Activated CD4-positive, alpha-beta T cell treated with anti-CD3 and anti-CD28 coated beads for 36 hours (primary cell): ENCODE results near the gene DDX60. TPM values are rescaled to one million over a fixed set of nuclear protein-coding genes. Genes with fewer than 3 reads are reported as not detected.
"Not testable (repeated sequence)": the region's sequence is repeated elsewhere in the genome, so short reads cannot be mapped to it uniquely, and the experiment has no call there.

Experiments
- ATAC-seq: fragments of 200-7000 bp; cut with Tn5 transposase; one replicate; pipeline ENCODE4 v1.10.0; 2021; ENCODE audit warnings: mild to moderate bottlenecking, moderate library complexity
- CTCF ChIA-PET: fragments of 350-600 bp; sonication (Branson Sonifier 250); formaldehyde crosslinking; loops from one replicate; lab custom pipeline; 2021; ENCODE audit warnings: antibody characterized with exemption; lab: Charles Lee
- POLR2A ChIA-PET: fragments of 350-600 bp; sonication (Branson Sonifier 250); formaldehyde crosslinking; loops from one replicate; lab custom pipeline; 2021; ENCODE audit warnings: antibody characterized with exemption, inconsistent platforms; lab: Charles Lee
- DNase-seq: peaks from one replicate; pipeline ENCODE4 v3.0.0-alpha.2; 2020
- H3K27ac Mint-ChIP-seq: one replicate; pipeline ENCODE4 v1.8.0; 2021; ENCODE audit warnings: mixed read lengths
- H3K27me3 Mint-ChIP-seq: one replicate; pipeline ENCODE4 v1.8.0; 2021; ENCODE audit warnings: mixed read lengths
- H3K36me3 Mint-ChIP-seq: one replicate; pipeline ENCODE4 v1.8.0; 2021; ENCODE audit warnings: low read depth, mixed read lengths
- H3K4me1 Mint-ChIP-seq: one replicate; pipeline ENCODE4 v1.8.0; 2021; ENCODE audit warnings: mixed read lengths
- H3K4me3 Mint-ChIP-seq: one replicate; pipeline ENCODE4 v1.8.0; 2021; ENCODE audit warnings: mild to moderate bottlenecking, moderate library complexity, mixed read lengths
- H3K9me3 Mint-ChIP-seq: one replicate; pipeline ENCODE4 v1.8.0; 2021; ENCODE audit warnings: low read depth, mixed read lengths
- intact Hi-C, 2 experiments: fragments of 100-400 bp; cut with DNase I in 1 of 2; cut with micrococcal nuclease in 1 of 2; formaldehyde crosslinking; loops; one replicate each; pipeline versions ENCODE4 v1.14.2 to v1.15.1; 2022 to 2024; cut with DNase I, micrococcal nuclease
- total RNA-seq, 2 experiments: library from RNA; stranded (reverse); gene quantifications; one replicate each; pipeline ENCODE4 v1.2.3, GENCODE V29; 2021

Gene DDX60
- total RNA-seq, 2 experiments from 2014 or later = 22.2 to 23.8 TPM

GRCh38 chr4:168259096-168259495, 59.5 kb downstream of the DDX60 start:
- Mint-ChIP-seq H3K27ac (peak overlapping the region; percentile 55), H3K4me1 (peaks cover 2% of the 10 kb centered on the region), H3K27me3 (no peaks in the 10 kb centered on the region), H3K9me3 (no peaks in the 10 kb centered on the region), H3K36me3 (peaks cover 34% of the 10 kb centered on the region), H3K4me3 (no peak overlapping the region)
- POLR2A ChIA-PET = no interaction called here
- intact Hi-C loops = no loop called here
- ATAC-seq (no peak), DNase-seq (no peak)
- CTCF ChIA-PET = no interaction called here

GRCh38 chr4:168257768-168258167, 60.8 kb downstream of the DDX60 start:
- Mint-ChIP-seq H3K4me3 (no peak overlapping the region), H3K4me1 (peaks cover 2% of the 10 kb centered on the region), H3K27me3 (no peaks in the 10 kb centered on the region), H3K36me3 (peaks cover 35% of the 10 kb centered on the region), H3K9me3 (no peaks in the 10 kb centered on the region), H3K27ac (no peak overlapping the region)
- DNase-seq = no peak
- intact Hi-C loops = no loop called here
- ATAC-seq = no peak
- ChIA-PET CTCF (no interaction called here), POLR2A (interaction anchor here (0.6 kb wide), 1 partner anchor 329 kb away, joined by 3 read pairs; no protein-coding TSS in a partner anchor)

- H3K9me3 Mint-ChIP-seq = peaks cover 3% of the 10 kb centered on the region
- no peak overlapping the region for H3K27ac Mint-ChIP-seq
- peaks cover 48% of the 10 kb centered on the region for H3K36me3 Mint-ChIP-seq
- ChIA-PET CTCF (no interaction called here), POLR2A (no interaction called here)
- ATAC-seq = no peak
- H3K4me3 Mint-ChIP-seq = no peak overlapping the region
- no peak for DNase-seq
- H3K27me3 Mint-ChIP-seq = no peaks in the 10 kb centered on the region
- no peaks in the 10 kb centered on the region for H3K4me1 Mint-ChIP-seq
- intact Hi-C loops = no loop called here
Measured at GRCh38 chr4:168248176-168248710, 70.3 kb downstream of the DDX60 start.

GRCh38 chr4:168247603-168248002, 70.9 kb downstream of the DDX60 start:
- Mint-ChIP-seq H3K27me3 (no peaks in the 10 kb centered on the region), H3K4me3 (no peak overlapping the region), H3K9me3 (peaks cover 8% of the 10 kb centered on the region), H3K36me3 (peaks cover 54% of the 10 kb centered on the region), H3K27ac (no peak overlapping the region), H3K4me1 (no peaks in the 10 kb centered on the region)
- no peak for DNase-seq
- no peak for ATAC-seq
- ChIA-PET POLR2A (no interaction called here), CTCF (no interaction called here)
- intact Hi-C loops = no loop called here

GRCh38 chr4:168241953-168242352, 76.6 kb downstream of the DDX60 start:
- ChIA-PET POLR2A (no interaction called here), CTCF (no interaction called here)
- Mint-ChIP-seq H3K36me3 (peaks cover 55% of the 10 kb centered on the region), H3K4me3 (no peak overlapping the region), H3K9me3 (peaks cover 10% of the 10 kb centered on the region), H3K27ac (no peak overlapping the region), H3K27me3 (no peaks in the 10 kb centered on the region), H3K4me1 (no peaks in the 10 kb centered on the region)
- ATAC-seq (no peak), DNase-seq (peak; percentile 5)
- intact Hi-C loops = no loop called here

- DNase-seq (no peak), ATAC-seq (no peak)
- Mint-ChIP-seq H3K36me3 (peaks cover 48% of the 10 kb centered on the region), H3K9me3 (peaks cover 10% of the 10 kb centered on the region), H3K27ac (no peak overlapping the region), H3K4me3 (no peak overlapping the region), H3K27me3 (no peaks in the 10 kb centered on the region), H3K4me1 (no peaks in the 10 kb centered on the region)
- intact Hi-C loops = no loop called here
- POLR2A ChIA-PET = no interaction called here
- CTCF ChIA-PET = no interaction called here
Measured at GRCh38 chr4:168240821-168241220, 77.7 kb downstream of the DDX60 start.

GRCh38 chr4:168221301-168221700, 97.3 kb downstream of the DDX60 start:
- POLR2A ChIA-PET = no interaction called here
- Mint-ChIP-seq H3K4me3 (no peak overlapping the region), H3K27me3 (no peaks in the 10 kb centered on the region), H3K27ac (no peak overlapping the region), H3K36me3 (peaks cover 53% of the 10 kb centered on the region), H3K4me1 (peaks cover 5% of the 10 kb centered on the region), H3K9me3 (no peaks in the 10 kb centered on the region)
- DNase-seq (no peak), ATAC-seq (no peak)
- CTCF ChIA-PET = interaction anchor here (0.5 kb wide), 2 partner anchors 107 to 394 kb away, joined by 3 to 4 read pairs; no protein-coding TSS in a partner anchor
- intact Hi-C loops = no loop called here

GRCh38 chr4:168220893-168221292, 97.7 kb downstream of the DDX60 start:
- no peaks in the 10 kb centered on the region for H3K9me3 Mint-ChIP-seq
- H3K4me1 Mint-ChIP-seq = peaks cover 5% of the 10 kb centered on the region
- H3K36me3 Mint-ChIP-seq = peaks cover 54% of the 10 kb centered on the region
- no peaks in the 10 kb centered on the region for H3K27me3 Mint-ChIP-seq
- DNase-seq (no peak), ATAC-seq (no peak)
- intact Hi-C loops = no loop called here
- H3K4me3 Mint-ChIP-seq = no peak overlapping the region
- CTCF ChIA-PET = interaction anchor here (0.5 kb wide), 2 partner anchors 107 to 394 kb away, joined by 3 to 4 read pairs; no protein-coding TSS in a partner anchor
- POLR2A ChIA-PET = no interaction called here
- no peak overlapping the region for H3K27ac Mint-ChIP-seq

GRCh38 chr4:168218645-168219044, 99.9 kb downstream of the DDX60 start:
- POLR2A ChIA-PET = no interaction called here
- CTCF ChIA-PET = no interaction called here
- Mint-ChIP-seq H3K36me3 (peaks cover 69% of the 10 kb centered on the region), H3K27me3 (no peaks in the 10 kb centered on the region), H3K9me3 (peaks cover 11% of the 10 kb centered on the region), H3K4me3 (no peak overlapping the region), H3K4me1 (peaks cover 5% of the 10 kb centered on the region), H3K27ac (no peak overlapping the region)
- intact Hi-C loops = no loop called here
- DNase-seq (no peak), ATAC-seq (peak; percentile 68)

- Mint-ChIP-seq H3K9me3 (peaks cover 13% of the 10 kb centered on the region), H3K36me3 (peaks cover 41% of the 10 kb centered on the region)
- POLR2A ChIA-PET, intact Hi-C loops, CTCF ChIA-PET, DNase-seq, ATAC-seq, H3K4me3 Mint-ChIP-seq, H3K27ac Mint-ChIP-seq, H3K27me3 Mint-ChIP-seq, H3K4me1 Mint-ChIP-seq: not testable (repeated sequence)
Measured at GRCh38 chr4:168213511-168213910, 105.0 kb downstream of the DDX60 start.

- intact Hi-C loops = no loop called here
- ATAC-seq (no peak), DNase-seq (no peak)
- POLR2A ChIA-PET = no interaction called here
- H3K27me3 Mint-ChIP-seq = no peaks in the 10 kb centered on the region
- H3K36me3 Mint-ChIP-seq = peaks cover 33% of the 10 kb centered on the region
- H3K4me1 Mint-ChIP-seq = no peaks in the 10 kb centered on the region
- CTCF ChIA-PET = no interaction called here
- no peak overlapping the region for H3K27ac Mint-ChIP-seq
- H3K4me3 Mint-ChIP-seq = no peak overlapping the region
- H3K9me3 Mint-ChIP-seq = peaks cover 13% of the 10 kb centered on the region
Measured at GRCh38 chr4:168212656-168213055, 105.9 kb downstream of the DDX60 start.

GRCh38 chr4:168208957-168209614, 109.5 kb downstream of the DDX60 start:
- ATAC-seq (no peak), DNase-seq (no peak)
- intact Hi-C loops = no loop called here
- Mint-ChIP-seq H3K36me3 (peaks cover 10% of the 10 kb centered on the region), H3K4me1 (no peaks in the 10 kb centered on the region), H3K9me3 (peaks cover 18% of the 10 kb centered on the region), H3K27me3 (no peaks in the 10 kb centered on the region), H3K4me3 (no peak overlapping the region), H3K27ac (no peak overlapping the region)
- ChIA-PET POLR2A (no interaction called here), CTCF (interaction anchor here (0.5 kb wide), 1 partner anchor 176 kb away, joined by 4 read pairs; no protein-coding TSS in a partner anchor)
